Erythroblast (primary cell): ENCODE measurements around the gene RHOF.

Experiments
- GATA1 ChIP-seq: IDR thresholded peaks from 2 replicates; pipeline ENCODE4 v1.6.1; 2011; ENCODE audit warnings: low read depth, mild to moderate bottlenecking, control low read depth, low read length, moderate library complexity
- POLR2A ChIP-seq: IDR thresholded peaks from 2 replicates; pipeline ENCODE4 v1.6.1; 2011; ENCODE audit warnings: mild to moderate bottlenecking, low read length

DNA sequence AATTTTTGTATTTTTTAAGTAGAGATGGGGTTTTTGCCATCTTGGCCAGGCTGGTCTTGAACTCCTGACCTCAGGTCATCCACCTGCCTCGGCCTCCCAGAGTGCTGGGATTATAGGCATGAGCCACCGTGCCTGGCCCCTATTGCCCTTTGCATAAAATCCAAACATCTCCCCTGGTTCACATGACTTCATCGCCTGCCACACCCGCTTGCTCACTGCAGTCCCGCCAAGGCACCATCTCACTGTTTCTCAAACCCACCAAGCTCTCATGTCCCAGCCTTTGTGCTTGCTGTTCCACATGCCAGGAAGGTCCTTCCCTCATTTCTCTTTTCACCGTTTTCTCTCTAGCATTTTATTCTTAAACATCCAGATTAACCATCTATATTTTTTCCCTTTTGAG, 9.7 kb downstream of the RHOF start:
- TF ChIP-seq POLR2A (no peak), GATA1 (no peak)
